HG03469 (cell line): Measurements from ENCODE around the gene RAVER2.
"Not testable (repeated sequence)": the region's sequence is repeated elsewhere in the genome, so short reads cannot be mapped to it uniquely, and the experiment has no call there.

Experiments
- ATAC-seq: cut with Tn5 transposase; IDR thresholded peaks from one replicate; pipeline ENCODE4 v1.9.1; 2021; ENCODE audit warnings: mild to moderate bottlenecking, moderate library complexity, moderate number of reproducible peaks; ENCODE audit not compliant: unreplicated experiment

Gene RAVER2

DNA sequence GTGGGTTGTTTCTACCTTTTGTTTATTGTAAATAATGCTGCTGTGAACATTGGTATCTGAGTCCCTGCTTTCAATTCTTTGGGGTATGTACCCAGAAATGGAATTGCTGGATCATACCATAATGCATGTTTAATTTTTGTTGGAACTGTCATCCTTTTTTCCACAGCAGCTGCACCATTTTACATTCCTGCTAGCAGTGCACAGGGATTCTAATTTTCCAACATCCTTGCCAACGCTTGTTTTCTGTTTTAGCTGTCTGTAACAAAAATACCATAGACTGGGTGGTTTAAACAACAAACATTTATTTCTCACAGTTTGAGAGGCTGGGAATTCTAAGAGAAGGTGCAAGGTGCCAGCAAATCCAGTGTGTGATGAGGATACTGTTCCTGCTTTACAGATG lies 65.1 kb downstream of the RAVER2 start:
- ATAC-seq: no peak

DNA sequence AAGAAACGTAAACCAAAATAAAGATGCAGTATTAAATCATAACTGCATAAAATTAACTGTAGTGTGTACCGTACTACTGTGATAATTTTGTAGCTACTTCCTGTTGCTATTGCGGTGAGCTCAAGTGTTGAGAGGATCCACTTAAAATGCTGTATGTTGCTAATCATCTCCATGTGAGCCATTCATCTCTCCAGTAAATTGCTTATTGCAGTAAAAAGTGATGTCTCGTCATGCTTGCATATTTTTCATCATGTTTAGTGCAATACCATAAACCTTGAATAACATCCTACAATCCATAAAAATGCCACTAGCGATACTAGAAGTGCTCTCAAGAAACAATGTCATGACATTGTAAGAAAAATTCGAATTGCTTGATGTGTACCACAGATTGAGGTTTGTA lies 66.3 kb downstream of the RAVER2 start:
- no peak for ATAC-seq

DNA sequence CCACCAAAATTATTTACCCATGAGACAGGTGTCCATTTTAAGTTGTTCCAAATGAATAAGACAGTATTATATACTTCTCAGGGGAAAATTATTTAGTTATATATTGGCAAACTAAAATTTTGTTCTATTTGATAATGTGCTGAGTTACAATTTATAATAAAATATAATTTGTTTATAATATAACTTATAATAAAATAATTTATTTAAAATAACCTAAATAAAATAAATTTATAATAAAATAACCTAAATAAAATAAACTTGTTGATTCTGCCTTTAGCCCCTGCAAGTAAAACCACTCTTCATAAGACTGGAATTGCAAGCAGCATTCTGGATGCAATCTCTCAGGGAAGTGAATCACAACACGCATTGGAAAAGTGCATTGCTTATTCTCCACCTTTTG lies 69.6 kb downstream of the RAVER2 start:
- ATAC-seq: no peak

DNA sequence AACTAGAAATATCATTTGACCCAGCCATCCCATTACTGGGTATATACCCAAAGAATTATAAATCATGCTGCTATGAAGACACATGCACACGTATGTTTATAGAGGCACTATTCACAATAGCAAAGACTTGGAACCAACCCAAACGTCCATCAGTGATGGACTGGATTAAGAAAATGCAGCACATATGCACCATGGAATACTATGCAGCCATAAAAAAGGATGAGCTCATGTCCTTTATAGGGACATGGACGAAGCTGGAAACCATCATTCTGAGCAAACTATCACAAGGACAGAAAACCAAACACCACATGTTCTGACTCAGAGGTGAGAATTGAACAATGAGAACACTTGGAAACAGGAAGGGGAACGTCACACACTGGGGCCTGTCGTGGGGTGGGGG lies 72.5 kb downstream of the RAVER2 start:
- ATAC-seq: not testable (repeated sequence)

DNA sequence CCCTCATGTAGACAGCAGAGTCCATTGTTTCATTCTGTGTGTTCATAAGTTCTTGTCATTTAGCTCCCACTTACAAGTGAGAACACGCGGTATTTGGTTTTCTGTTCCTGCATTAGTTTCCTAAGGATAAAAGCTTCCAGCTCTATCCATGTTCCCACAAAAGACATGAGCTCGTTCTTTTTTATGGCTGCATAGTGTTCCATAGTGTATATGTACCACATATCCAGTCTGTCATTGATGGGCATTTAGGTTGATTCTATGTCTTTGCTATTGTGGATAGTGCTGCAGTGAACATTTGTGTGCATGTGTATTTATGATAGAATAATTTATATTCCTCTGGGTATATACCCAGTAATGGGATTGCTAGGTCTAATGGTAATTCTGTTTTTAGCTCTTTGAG lies 75.7 kb downstream of the RAVER2 start:
- ATAC-seq: not testable (repeated sequence)

DNA sequence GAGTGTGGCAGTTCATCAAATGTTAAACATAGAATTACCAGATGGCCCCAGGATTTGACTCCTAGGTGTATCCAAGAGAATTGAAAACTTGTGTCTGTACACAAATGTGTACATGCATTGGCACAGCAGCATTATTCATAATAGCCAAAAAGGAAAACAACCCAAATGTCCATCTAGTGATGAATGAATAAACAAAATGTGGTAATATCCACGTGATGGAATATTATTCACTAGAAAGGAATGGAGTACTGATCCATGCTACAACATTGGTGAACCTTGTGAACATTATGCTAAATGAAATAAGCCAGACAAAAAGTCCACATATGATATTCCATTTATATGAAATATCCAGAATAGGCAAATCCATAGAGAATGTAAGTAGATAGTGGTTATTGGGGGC lies 77.7 kb downstream of the RAVER2 start:
- ATAC-seq: no peak

DNA sequence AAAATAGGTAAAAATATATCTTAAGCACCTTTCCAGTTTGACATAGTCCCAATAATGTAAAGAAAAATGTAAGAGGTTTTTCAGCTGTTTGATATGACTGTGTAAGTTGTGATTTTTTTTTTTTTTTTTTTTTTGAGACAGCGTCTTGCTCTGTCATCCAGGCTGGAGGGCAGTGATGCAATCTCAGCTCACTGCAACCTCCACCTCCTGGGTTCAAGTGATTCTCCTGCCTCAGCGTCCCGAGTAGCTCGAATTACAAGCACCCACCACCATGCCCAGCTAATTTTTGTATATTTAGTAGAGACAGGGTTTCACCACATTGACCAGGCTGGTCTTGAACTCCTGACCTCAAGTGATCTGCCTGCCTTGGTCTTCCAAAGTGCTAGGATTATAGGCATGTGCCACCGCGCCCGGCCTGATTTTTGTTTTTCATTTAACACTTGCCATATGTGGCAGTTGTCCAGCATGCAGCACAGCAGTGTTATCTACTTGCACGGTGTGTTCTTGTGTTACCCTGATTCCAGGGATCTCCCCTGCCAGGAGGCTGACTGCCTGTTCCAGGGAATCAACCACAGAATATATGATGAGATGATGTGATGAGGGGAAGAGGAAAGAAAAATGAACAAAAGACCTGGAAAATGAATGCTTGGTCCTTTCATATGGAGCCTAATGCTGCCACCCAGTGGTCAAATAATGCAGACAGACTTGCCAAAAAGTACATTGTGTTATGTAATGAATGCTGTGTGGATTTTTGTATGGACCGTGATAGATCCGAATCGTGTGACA lies 79.0 kb downstream of the RAVER2 start:
- no peak for ATAC-seq

DNA sequence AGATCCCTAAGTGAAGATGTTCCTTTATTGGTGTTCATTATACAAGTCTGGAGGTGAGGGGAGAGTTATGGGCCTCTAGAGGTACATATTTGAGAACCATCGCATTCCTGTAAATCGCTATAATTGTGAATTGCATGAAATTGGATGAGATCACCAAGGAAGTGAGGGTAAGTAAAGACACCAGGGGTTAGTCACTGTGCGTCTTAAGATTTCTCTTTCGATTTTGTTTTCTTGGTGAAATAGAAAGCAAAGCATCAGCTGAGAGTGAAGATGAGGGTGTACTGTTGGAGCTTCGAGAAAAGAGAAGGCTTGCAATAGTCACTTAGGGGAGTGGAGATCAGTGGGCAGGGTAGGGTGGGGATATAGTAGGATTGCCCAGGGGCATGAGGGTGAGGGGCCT lies 82.1 kb downstream of the RAVER2 start:
- no peak for ATAC-seq

DNA sequence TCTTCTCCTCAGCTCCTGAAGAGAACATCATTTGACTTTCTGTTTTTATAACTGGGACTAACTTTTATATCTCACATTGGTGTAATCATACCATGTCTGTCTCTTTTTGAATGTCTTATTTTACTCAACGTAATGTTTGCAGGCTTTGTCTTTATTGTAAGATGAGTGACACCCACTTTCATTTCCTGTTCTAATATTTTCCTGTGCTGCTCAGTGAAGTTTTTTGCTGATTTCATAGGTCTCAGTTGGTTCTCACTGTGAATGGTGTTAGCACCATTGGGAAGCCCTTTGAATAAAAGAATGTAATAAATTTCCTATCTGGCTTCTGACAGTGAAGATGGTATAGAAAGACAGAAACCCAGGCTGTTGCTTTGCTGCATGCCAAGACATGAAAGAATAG lies 84.0 kb downstream of the RAVER2 start:
- ATAC-seq: no peak

DNA sequence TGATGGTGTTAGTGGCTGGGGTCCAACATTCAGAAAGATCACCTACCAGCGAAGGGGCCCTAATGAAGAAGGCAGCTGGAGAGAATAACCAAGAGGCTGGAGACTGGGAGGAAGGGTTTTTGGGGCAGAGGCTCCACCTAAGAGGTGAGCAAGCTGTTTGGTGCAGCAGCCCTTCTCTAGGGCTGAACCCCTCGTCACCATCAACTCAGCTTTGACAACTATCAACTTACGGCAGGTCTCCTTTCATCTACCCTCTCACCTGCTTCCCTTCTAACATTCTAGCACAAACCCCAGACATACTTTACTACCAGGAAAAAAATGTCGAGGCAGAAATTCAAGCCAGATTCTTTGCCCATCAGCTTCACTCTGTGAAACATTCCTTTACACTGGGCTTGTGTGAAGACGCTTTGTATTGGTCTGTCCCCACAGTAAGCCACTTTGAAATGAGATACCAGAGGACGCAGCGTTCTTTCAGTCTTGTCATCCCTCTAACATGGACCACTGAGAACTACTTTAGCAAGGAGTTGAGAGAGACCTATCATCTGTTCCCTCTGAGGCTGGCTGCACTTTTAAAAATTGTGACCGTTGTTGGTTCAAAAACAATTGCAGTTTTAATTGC lies 84.6 kb downstream of the RAVER2 start:
- no peak for ATAC-seq

DNA sequence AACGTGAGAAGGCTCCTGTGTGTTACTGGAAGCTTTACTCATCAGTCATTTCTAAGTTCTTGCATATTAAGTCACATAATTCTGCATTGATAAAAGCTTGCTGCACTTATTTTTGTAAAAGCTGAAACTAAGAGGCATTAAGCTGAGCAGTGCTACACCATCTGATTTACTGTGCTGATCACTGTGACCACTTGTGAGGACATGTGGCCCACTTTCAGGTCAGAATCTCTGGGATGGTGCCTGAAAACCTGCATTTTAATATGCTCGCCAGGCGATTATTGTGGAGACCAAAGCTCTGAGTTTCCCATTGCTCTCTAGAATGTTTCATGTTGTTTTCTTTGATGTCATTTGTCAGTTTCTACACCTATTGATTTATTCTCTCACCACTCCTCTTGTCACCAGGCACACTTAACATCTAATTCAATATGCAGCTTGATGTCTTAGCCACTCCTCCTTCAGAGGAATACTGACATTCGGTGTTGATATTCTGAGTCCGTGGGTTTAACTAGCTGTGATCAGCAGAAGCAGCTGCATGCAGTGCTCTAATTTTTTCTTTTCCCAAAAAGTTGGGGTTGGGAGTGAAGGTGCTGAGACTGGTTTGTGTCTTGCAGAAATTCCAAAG lies 85.3 kb downstream of the RAVER2 start:
- ATAC-seq: no peak

DNA sequence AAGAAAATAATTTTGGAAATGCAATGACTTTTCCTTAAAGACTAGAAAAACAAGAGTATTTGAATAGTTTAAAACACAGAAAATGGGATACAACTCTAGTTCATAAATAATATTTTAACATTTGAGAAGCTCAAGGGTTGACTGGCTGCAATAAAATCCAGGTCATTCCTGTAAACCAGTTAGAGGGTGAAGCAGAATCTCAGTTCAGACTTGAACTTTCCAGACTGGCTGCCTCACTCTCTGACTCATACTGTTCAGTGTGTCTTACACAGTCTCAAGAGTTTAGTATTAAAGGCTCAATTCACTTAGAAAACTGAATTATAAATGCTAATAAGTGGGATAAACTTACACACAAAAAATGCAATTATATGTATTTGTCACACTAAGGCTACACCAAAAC lies 89.9 kb downstream of the RAVER2 start:
- no peak for ATAC-seq

DNA sequence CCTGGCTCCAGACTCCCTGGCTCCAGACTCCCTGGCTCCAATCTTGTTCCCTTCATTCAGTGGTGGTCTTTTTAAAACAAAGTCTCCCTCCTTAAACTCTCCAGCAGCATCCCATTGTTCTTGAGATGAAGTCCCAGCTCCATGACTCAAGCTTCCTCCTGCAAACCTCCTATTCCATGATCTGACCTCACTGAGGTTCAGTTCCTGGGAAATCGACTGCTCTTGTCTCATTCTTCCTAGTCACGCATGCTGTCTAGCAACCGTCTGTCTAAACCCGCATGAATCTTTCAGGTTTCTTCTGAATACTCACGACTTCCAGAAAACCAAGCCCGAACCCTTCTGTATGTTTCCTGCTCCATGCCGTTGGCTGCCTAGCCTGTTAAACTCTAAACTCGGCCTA lies 91.9 kb downstream of the RAVER2 start:
- ATAC-seq: no peak

DNA sequence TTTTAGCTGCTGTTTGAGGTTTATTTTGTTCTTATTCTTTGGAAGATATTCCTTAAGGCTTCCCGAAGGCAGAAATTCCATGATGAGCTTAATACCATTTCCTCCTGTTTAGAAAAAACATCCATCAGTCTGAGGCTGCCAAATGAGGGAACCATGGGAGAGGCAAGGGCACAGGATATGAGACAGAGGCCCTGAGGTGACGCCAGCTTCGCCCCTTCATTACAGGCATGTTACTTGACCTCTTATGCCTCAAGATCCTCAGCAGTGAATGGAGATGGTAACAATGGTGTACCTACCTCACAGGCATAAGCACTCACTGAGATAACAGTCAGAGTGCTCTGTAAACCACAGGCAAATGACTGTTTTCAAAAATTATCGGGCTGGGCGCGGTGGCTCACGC lies 93.6 kb downstream of the RAVER2 start:
- no peak for ATAC-seq

DNA sequence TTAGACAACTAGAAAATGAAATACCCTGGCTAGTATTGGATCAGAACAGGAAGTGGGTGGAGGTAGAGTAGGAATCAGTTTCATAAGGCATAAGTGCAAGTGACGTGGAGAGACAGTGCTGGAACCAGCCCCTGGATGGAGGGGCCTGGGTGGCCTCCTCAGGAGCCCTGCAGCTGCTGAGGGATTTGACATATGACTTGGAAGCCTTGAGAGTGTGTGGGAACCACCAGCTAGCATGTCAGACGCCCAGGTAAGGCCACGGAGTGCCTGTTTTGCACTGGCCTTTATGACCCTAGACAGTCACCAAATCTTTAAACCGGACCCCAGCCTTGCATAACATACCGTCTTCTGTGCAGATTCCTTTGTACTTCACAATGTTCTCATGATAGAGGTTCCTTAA lies 94.4 kb downstream of the RAVER2 start:
- ATAC-seq: no peak

DNA sequence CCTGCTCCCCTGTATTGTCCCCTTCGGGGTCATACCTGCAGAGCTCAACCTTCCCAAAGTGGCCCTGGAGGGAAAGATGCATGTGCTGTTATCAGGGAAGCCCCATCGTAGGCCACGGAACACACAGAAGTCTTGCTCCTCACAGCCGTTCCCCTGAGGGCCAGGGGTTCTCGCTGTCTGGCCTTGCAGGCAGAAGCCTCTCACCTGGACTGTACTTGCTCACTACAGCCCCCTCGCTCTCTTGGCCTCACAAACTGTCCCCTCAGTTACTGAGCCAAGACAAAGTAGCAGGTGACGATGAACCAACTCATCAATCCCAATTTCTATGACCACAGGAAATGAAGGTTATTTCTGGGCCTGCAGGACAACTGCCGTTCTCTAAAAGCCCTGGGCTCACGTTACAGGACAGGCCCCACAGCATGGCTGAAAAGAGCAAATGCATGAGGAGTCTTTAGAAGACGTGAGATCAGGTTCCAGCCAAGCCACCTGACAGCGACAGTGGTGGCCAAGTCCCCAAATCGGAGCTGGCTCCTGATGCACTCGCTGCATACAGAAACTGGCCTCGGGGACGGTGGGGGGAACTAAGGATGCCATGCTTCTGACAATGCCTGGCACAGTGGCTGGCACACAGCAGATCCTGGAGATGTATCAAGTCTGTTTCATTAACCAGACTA lies 95.0 kb downstream of the RAVER2 start:
- ATAC-seq: no peak

DNA sequence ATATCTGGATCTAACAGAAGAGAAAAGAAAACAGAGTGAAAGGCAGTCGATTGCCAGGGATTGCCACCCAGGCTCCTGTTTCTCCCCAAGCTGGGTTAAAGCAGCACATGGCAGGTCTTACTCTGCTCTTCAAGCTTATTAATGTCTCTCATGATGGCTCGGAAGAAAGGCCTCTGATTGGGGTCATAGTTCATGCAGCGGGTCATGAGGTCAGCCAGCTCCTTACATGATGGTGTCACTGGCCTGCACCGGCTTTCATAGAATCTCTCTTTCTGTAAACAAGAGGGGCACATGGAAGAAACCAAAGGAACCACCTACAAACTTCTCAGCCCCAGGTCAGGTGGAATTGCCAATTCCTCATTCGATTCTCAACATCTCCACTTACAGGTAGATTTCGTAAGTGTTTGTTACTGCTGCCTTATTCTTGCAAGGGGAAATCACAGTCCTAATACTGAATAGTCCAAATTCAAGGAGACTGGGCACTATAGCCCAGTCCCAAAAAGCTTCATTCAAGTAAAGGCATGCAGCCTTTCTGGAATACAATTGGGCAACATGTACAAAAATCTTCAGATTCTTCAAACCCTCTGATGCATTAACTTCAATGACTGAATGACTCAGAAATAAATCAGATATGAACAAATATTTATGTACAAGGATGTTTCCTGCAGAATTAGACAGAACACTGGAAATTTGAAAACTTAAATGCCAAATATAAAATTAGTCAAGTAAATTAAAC lies 96.6 kb downstream of the RAVER2 start:
- ATAC-seq: no peak

DNA sequence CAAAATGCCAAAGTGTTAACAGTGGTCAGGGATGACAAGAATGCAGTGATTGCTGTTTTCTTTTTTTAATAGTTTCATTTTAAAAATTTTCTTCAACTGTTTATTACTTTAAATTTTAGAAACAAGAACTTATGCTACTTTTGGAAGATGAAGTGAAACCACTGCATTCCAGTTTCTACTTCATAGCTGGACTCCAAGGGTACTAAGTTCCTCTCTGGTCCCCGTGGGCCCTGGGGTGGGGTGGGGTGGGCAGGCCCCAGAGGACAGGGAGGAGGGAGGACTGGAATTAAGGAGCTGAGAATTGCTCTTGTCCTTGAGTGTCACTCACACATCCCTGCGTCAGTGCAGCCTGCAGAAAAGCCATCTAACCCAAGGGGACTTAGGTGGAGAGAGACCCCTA lies 97.3 kb downstream of the RAVER2 start:
- ATAC-seq: no peak

DNA sequence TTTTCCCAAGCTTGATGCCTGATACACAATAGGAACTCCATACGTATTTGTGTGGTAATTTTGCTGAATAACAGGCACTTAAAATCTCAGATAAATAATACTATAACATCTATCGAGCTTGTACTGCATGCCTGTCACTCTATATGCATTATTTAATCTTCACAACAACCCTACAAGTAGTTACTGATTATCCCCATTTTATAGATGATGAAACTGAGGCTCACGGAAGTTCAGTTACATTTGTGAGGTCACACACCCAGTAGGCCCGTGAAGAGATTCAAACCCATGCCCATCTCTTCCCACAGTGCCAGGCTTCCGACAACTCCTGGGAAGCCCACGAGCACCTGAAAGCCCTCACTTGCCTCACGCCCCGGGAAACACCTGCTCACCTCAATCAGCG lies 98.8 kb downstream of the RAVER2 start:
- ATAC-seq: no peak

DNA sequence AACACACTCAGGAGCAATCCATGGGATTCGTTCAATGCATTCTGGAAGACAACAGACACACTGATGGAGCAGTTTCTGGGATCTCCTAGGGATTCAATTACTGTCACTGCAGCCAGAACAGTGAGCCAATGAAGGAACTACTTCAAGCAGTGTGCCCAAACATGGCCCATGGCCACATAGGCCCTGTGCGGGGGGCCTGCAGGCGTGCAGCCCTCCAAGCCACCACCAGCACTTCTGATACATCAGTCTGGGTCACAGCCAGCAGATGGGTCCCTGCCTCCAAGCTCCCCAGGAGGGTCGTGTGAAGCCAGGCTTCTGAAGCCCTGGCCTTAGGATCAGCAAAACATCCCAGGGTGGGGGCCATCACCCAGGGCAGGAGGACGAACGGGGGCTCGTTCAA lies 99.3 kb downstream of the RAVER2 start:
- no peak for ATAC-seq

DNA sequence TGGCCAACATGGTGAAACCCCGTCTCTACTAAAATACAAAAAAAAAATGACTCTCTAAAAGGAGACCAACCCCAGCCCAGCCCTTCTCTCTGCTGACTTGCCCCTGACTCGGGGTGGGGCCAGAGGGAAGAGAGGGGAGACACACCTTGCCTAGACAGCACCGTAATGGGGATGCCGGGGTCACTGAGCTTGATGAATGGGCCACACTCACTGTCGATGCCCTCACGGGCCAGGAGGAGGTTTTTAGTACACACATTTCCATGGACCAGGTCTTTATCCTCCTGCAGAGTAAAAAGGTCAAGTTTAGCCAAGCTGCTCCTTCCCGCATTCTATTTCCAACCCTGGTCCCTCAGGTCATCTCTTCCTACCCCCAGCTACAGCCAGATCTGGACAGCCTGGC lies 99.7 kb downstream of the RAVER2 start:
- no peak for ATAC-seq
